GM10266 (cell line): ENCODE results near the gene FDX2.

Experiments used
- DNase-seq: peaks from one replicate; pipeline ENCODE4 v3.0.0; 2012; ENCODE audit errors: extremely low spot score
- TF ChIP-seq, protein P1 (sequence below): IDR thresholded peaks from 2 replicates; pipeline ENCODE4 v1.5.1; 2012; ENCODE audit warnings: mild to moderate bottlenecking, low read depth; ENCODE audit not compliant: control insufficient read depth, insufficient read depth; ENCODE audit errors: missing control alignments

FDX2 gene

GRCh38 chr19:10353793-10354391, 38.1 kb upstream of the FDX2 start:
- DNase-seq: no peak
- TF ChIP-seq, protein P1, sequence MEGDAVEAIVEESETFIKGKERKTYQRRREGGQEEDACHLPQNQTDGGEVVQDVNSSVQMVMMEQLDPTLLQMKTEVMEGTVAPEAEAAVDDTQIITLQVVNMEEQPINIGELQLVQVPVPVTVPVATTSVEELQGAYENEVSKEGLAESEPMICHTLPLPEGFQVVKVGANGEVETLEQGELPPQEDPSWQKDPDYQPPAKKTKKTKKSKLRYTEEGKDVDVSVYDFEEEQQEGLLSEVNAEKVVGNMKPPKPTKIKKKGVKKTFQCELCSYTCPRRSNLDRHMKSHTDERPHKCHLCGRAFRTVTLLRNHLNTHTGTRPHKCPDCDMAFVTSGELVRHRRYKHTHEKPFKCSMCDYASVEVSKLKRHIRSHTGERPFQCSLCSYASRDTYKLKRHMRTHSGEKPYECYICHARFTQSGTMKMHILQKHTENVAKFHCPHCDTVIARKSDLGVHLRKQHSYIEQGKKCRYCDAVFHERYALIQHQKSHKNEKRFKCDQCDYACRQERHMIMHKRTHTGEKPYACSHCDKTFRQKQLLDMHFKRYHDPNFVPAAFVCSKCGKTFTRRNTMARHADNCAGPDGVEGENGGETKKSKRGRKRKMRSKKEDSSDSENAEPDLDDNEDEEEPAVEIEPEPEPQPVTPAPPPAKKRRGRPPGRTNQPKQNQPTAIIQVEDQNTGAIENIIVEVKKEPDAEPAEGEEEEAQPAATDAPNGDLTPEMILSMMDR: no peak

DNA sequence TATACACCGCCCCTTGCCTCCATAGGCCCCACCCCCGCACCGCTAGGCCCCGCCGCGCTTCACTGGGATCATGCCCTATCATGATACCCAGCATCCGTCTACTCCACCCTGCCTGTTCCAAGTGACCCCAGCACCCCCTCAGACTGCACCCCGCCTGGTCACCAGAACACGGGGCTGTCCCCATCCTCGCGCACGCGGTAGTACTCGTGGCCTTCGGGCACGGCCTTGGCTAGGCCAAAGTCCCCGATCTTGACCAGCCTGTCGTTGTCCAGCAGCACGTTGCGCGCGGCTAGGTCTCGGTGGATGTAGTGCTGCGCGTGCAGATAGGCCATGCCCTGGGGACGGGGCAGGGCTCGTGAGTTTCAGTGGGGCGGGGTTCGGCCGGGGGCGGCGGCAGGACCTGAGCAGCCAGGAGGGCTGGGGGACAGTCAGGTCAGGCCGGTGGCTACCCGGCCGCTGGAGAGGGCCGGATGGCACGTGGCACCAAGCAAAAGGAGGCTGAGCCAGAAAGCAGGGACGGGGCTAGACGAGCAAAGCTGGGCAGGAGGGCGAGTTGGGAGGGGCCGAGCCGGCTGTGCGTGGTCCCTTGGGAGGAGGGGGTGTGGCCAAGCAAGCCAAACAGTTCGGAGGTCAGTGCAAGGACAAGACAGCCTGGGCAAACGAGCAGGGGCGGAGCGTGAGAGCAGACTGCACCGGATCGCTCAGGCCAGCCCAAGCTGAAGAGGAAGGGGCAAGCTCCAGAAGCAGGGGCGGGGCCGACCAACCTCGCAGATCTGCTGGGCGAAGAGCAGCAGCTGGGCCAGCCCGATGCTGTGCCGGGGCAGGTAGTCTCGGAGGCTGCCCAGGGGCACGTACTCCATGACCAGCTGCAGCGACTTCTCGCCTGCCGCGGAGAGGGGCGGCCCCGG, 37.2 kb upstream of the FDX2 start:
- DNase-seq: no peak
- TF ChIP-seq, protein P1: no peak

- DNase-seq: no peak
- TF ChIP-seq, protein P1: no peak
These were observed 30.7 kb upstream of the FDX2 start for GRCh38 chr19:10346509-10346908.

GRCh38 chr19:10344780-10345179, 29.0 kb upstream of the FDX2 start:
- DNase-seq: no peak

GRCh38 chr19:10343495-10343894, 27.7 kb upstream of the FDX2 start:
- no peak for DNase-seq

More at GRCh38 chr19:10344780-10345179, 29.0 kb upstream of the FDX2 start:
- TF ChIP-seq, protein P1: no peak

DNA sequence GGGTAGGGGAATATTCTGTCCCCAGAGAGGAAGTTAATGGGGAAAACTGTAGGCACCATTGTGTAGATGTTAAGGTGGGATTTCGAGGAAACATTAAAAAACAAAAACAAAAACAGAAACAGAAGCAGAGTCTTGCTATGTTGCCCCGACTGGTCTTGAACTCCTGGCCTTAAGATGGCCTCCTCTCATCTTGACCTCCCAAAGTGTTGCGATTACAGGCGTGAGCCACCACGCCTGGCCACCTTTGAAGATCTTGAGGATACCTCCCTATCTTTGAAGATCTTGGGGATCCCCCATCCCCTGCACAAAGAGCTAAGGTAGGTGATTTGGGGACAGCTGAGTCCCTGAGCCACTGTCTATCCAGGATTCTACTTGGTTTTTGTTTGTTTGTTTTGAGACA, 24.2 kb upstream of the FDX2 start:
- TF ChIP-seq, protein P1: no peak
- no peak for DNase-seq

More at GRCh38 chr19:10343495-10343894, 27.7 kb upstream of the FDX2 start:
- TF ChIP-seq, protein P1: no peak
